Parathyroid adenoma (tissue), 2 donors: Measurements from ENCODE around the gene DPF3.

Experiments used
- H2AFZ ChIP-seq: fragments of 300-600 bp; sonication (generic); one replicate; pipeline ENCODE4 v1.7.0; 2017; ENCODE audit warnings: antibody characterized with exemption, mild to moderate bottlenecking
- H3K27ac ChIP-seq: fragments of 300-600 bp; sonication (generic); one replicate; pipeline ENCODE4 v1.7.0; 2017
- H3K27me3 ChIP-seq: fragments of 300-600 bp; sonication (generic); one replicate; pipeline ENCODE4 v1.7.0; 2017; ENCODE audit warnings: low read length; ENCODE audit not compliant: control insufficient read depth, insufficient read depth
- H3K36me3 ChIP-seq: fragments of 300-600 bp; sonication (generic); one replicate; pipeline ENCODE4 v1.7.0; 2017; ENCODE audit warnings: low read length; ENCODE audit not compliant: control insufficient read depth, insufficient read depth
- H3K4me1 ChIP-seq: fragments of 300-600 bp; sonication (generic); one replicate; pipeline ENCODE4 v1.7.0; 2017; ENCODE audit warnings: control low read depth
- H3K4me2 ChIP-seq: fragments of 300-600 bp; sonication (generic); one replicate; pipeline ENCODE4 v1.7.0; 2017; ENCODE audit warnings: low read length
- H3K4me3 ChIP-seq: fragments of 300-600 bp; sonication (generic); one replicate; pipeline ENCODE4 v1.7.0; 2017; ENCODE audit warnings: low read depth, low read length
- H3K79me2 ChIP-seq: fragments of 300-600 bp; sonication (generic); one replicate; pipeline ENCODE4 v1.7.0; 2017; ENCODE audit warnings: control low read depth
- H3K9ac ChIP-seq: fragments of 300-600 bp; sonication (generic); one replicate; pipeline ENCODE4 v1.7.0; 2017; ENCODE audit warnings: mild to moderate bottlenecking
- H3K9me3 ChIP-seq: fragments of 300-600 bp; sonication (generic); one replicate; pipeline ENCODE4 v1.7.0; 2017; ENCODE audit warnings: low read length; ENCODE audit not compliant: control insufficient read depth
- CTCF ChIP-seq: fragments of 300-600 bp; sonication (generic); IDR thresholded peaks from one replicate; pipeline ENCODE4 v1.7.0; 2017; ENCODE audit warnings: antibody characterized with exemption, mild to moderate bottlenecking
- donor health status: primary hyperparathyroidism.

Gene DPF3

DNA sequence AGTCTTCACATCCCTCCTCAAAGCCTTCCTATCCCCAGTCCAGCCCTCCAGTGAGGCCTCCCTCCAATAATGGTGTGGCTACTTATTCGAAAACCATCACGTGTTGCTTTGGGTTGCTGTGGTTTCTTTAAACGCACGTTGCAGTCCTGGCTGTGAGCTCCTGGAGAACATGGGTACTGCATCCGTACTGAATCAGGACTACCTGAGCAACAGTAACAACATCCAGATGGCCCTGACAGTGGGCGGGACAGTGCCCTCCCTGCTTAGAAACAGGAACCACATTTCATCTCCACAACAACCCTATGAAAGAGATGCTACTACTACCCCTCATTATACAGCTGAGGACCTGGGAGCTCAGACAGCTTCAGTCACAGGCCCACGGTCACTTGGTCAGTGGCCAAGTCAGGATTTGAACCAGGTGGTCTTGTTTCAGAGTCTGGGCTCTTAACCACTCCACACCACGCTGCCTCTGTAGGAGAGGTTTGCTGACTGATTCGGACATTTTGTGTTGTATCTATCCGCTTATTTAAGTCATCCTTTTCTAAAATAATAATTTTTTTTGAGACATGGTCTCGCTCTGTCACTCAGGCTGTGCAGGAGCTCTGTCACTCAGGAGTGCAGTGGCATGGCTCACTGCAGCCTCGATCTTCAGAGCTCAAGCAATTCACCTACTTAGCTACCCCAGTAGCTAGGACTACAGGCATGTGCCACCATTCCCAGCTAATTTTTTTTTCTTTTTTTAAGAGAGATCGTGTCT is 104.8 kb downstream of the DPF3 start:
- peaks cover 6% of the 10 kb centered on the region for H3K79me2 ChIP-seq
- no peak for TF ChIP-seq CTCF
- H3K9ac ChIP-seq: no peak overlapping the region
- H3K27me3 ChIP-seq: no peaks in the 10 kb centered on the region
- no peak overlapping the region for H3K4me2 ChIP-seq
- no peaks in the 10 kb centered on the region for H3K9me3 ChIP-seq
- no peaks in the 10 kb centered on the region for H3K36me3 ChIP-seq
- no peak overlapping the region for H2AFZ ChIP-seq
- no peak overlapping the region for H3K4me3 ChIP-seq
- H3K27ac ChIP-seq: no peak overlapping the region
- H3K4me1 ChIP-seq: no peaks in the 10 kb centered on the region

GRCh38 chr14:72788255-72788654 is 105.6 kb downstream of the DPF3 start:
- H3K4me1 ChIP-seq: no peaks in the 10 kb centered on the region
- no peak for TF ChIP-seq CTCF
- no peak overlapping the region for H3K27ac ChIP-seq
- no peaks in the 10 kb centered on the region for H3K9me3 ChIP-seq
- H3K79me2 ChIP-seq: no peaks in the 10 kb centered on the region
- no peak overlapping the region for H3K4me3 ChIP-seq
- H3K4me2 ChIP-seq: no peak overlapping the region
- H3K27me3 ChIP-seq: no peaks in the 10 kb centered on the region
- H3K36me3 ChIP-seq: no peaks in the 10 kb centered on the region
- no peak overlapping the region for H2AFZ ChIP-seq
- H3K9ac ChIP-seq: no peak overlapping the region

- H3K4me1 ChIP-seq: no peaks in the 10 kb centered on the region
- no peak for TF ChIP-seq CTCF
- no peak overlapping the region for H3K4me2 ChIP-seq
- H3K9ac ChIP-seq: no peak overlapping the region
- no peaks in the 10 kb centered on the region for H3K79me2 ChIP-seq
- no peak overlapping the region for H3K27ac ChIP-seq
- H3K9me3 ChIP-seq: no peaks in the 10 kb centered on the region
- H3K27me3 ChIP-seq: no peaks in the 10 kb centered on the region
- H3K4me3 ChIP-seq: no peak overlapping the region
- H2AFZ ChIP-seq: no peak overlapping the region
- H3K36me3 ChIP-seq: no peaks in the 10 kb centered on the region
These were observed 106.1 kb downstream of the DPF3 start for GRCh38 chr14:72787841-72788240.

- Histone ChIP-seq H3K27me3 (no peaks in the 10 kb centered on the region), H3K9ac (no peak overlapping the region), H2AFZ (no peak overlapping the region), H3K79me2 (no peaks in the 10 kb centered on the region), H3K9me3 (no peaks in the 10 kb centered on the region), H3K27ac (no peak overlapping the region), H3K4me3 (no peak overlapping the region), H3K36me3 (no peaks in the 10 kb centered on the region), H3K4me1 (peaks cover 4% of the 10 kb centered on the region), H3K4me2 (no peak overlapping the region)
- no peak for TF ChIP-seq CTCF
These were observed 107.2 kb downstream of the DPF3 start for GRCh38 chr14:72786378-72787350.
